ENCODE data around the gene BTBD2.

DNA sequence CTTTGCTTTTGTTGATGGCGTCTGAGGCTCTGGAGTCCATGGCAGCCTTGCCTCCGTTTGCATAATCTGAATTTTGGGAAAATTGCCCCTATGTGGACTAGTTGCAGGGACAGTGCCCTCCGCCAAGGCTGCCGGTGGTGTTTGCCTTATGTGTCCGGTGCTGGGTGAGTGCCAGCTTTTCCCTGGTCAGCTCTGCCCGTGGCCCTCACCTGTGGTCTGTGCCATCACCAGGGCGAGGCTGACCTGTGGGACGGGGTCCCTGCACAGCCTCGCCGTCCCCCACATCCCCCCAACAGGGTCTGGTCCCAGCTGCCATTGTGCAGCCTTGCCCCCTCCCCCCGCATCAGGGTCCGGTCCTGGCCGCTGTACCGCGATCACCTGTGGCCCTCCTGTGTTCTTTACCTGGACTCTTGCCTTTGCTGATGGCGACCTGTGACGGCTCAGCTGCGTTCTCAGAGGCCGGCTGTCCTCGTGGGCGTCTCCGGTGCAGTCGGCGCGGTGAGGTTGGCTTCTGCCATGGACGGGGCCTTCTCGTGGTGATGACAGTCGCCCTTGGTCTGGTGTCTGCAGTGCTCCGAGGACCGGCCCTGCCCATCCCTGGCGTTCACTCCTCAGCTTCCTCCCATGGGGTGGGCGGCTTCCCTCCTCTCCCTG, 61.9 kb downstream of the BTBD2 start:
- TF ChIP-seq POLR2AphosphoS5 (IDR thresholded peaks at IDR 0.05): no peak
- TF ChIP-seq, protein P1, sequence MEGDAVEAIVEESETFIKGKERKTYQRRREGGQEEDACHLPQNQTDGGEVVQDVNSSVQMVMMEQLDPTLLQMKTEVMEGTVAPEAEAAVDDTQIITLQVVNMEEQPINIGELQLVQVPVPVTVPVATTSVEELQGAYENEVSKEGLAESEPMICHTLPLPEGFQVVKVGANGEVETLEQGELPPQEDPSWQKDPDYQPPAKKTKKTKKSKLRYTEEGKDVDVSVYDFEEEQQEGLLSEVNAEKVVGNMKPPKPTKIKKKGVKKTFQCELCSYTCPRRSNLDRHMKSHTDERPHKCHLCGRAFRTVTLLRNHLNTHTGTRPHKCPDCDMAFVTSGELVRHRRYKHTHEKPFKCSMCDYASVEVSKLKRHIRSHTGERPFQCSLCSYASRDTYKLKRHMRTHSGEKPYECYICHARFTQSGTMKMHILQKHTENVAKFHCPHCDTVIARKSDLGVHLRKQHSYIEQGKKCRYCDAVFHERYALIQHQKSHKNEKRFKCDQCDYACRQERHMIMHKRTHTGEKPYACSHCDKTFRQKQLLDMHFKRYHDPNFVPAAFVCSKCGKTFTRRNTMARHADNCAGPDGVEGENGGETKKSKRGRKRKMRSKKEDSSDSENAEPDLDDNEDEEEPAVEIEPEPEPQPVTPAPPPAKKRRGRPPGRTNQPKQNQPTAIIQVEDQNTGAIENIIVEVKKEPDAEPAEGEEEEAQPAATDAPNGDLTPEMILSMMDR (IDR thresholded peaks at IDR 0.05): no peak
- no peak for TF ChIP-seq POLR2A (IDR thresholded peaks at IDR 0.05; ENCODE audit: low read depth)

All from esophagus muscularis mucosa (tissue), 3 donors.